Activated T-helper 2 cell treated with anti-CD3 and anti-CD28 coated beads, Interferon-gamma antibody, Interleukin-2, Interleukin-4, amounts not matched to agents 10 μg/mL and 5 μg/mL and 100 μg/mL, durations not matched to agents 14 hours and 24 hours and 36 hours (primary cell): ENCODE measurements around the gene RIT2. TPM values are rescaled to one million over a fixed set of nuclear protein-coding genes. Genes with fewer than 3 reads are reported as not detected.

Experiments used
- DNase-seq: peaks from one replicate; pipeline ENCODE4 v3.0.0; 2021; ENCODE audit warnings: low spot score
- H3K27ac Mint-ChIP-seq: one replicate; pipeline ENCODE4 v1.8.0; 2021; ENCODE audit warnings: mixed read lengths
- H3K27me3 Mint-ChIP-seq: one replicate; pipeline ENCODE4 v1.8.0; 2021; ENCODE audit warnings: low read depth, mixed read lengths
- H3K36me3 Mint-ChIP-seq: one replicate; pipeline ENCODE4 v1.8.0; 2021; ENCODE audit warnings: low read depth, mixed read lengths
- H3K4me1 Mint-ChIP-seq: one replicate; pipeline ENCODE4 v1.8.0; 2021; ENCODE audit warnings: low read depth, mixed read lengths
- H3K4me3 Mint-ChIP-seq: one replicate; pipeline ENCODE4 v1.8.0; 2021; ENCODE audit warnings: low read depth, mild to moderate bottlenecking, moderate library complexity, mixed read lengths
- H3K9me3 Mint-ChIP-seq: one replicate; pipeline ENCODE4 v1.8.0; 2021; ENCODE audit warnings: mixed read lengths
- intact Hi-C: fragments of 100-400 bp; cut with micrococcal nuclease; formaldehyde crosslinking; loops from one replicate; pipeline ENCODE4 v1.15.1; 2023
- total RNA-seq: library from RNA; stranded (reverse); gene quantifications from 2 replicates; pipeline ENCODE4 v1.2.3, GENCODE V29; 2022

RIT2 gene
- not detected in 2 replicates for total RNA-seq

- Mint-ChIP-seq H3K9me3 (no peaks in the 10 kb centered on the region), H3K27ac (no peak within 1 kb of the TSS), H3K36me3 (no peaks in the 10 kb centered on the region), H3K4me3 (no peak within 1 kb of the TSS), H3K4me1 (no peaks in the 10 kb centered on the region), H3K27me3 (no peaks in the 10 kb centered on the region)
- intact Hi-C loops: no loop called here
- DNase-seq: no peak
Measured at GRCh38 chr18:43115076-43115921, at the start of gene RIT2. Gene RIT2 (minus strand): TSS chr18:43115685.

- no peak for DNase-seq
- peaks cover 17% of the 10 kb centered on the region for H3K9me3 Mint-ChIP-seq
- no peaks in the 10 kb centered on the region for H3K27me3 Mint-ChIP-seq
- H3K4me3 Mint-ChIP-seq: no peak overlapping the region
- H3K4me1 Mint-ChIP-seq: no peaks in the 10 kb centered on the region
- no peak overlapping the region for H3K27ac Mint-ChIP-seq
- intact Hi-C loops: no loop called here
- H3K36me3 Mint-ChIP-seq: no peaks in the 10 kb centered on the region
Measured at GRCh38 chr18:43161528-43161927, 46.0 kb upstream of the RIT2 start.

- H3K9me3 Mint-ChIP-seq: peaks cover 8% of the 10 kb centered on the region
- DNase-seq: no peak
- H3K4me1 Mint-ChIP-seq: no peaks in the 10 kb centered on the region
- no peak overlapping the region for H3K27ac Mint-ChIP-seq
- intact Hi-C loops: no loop called here
- no peaks in the 10 kb centered on the region for H3K27me3 Mint-ChIP-seq
- H3K36me3 Mint-ChIP-seq: no peaks in the 10 kb centered on the region
- H3K4me3 Mint-ChIP-seq: no peak overlapping the region
Measured at GRCh38 chr18:43160509-43160908, 45.0 kb upstream of the RIT2 start.

DNA sequence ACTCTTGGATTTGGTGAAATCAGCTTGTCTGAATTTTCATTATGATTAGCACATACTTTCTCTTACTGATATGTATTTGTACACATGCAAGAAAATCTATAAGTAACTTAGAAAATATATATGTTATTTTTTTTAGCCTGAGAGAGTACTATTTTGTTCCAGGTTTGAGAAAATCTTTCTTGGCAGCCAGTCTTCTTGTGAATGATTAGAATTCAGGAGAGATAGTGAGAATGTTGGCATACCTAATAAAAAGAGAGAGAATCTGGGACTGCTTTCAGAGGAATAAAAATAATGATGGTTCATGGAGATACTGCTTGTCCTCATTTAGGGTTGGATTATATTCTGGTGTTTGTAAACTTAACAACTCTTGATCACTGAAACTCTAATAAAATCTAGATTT is 44.4 kb upstream of the RIT2 start:
- Mint-ChIP-seq H3K36me3 (no peaks in the 10 kb centered on the region), H3K4me3 (no peak overlapping the region), H3K27ac (no peak overlapping the region), H3K9me3 (peaks cover 6% of the 10 kb centered on the region), H3K27me3 (no peaks in the 10 kb centered on the region), H3K4me1 (no peaks in the 10 kb centered on the region)
- DNase-seq: no peak
- intact Hi-C loops: no loop called here

GRCh38 chr18:43159086-43159770 is 43.7 kb upstream of the RIT2 start:
- DNase-seq: no peak
- H3K4me3 Mint-ChIP-seq: no peak overlapping the region
- H3K36me3 Mint-ChIP-seq: no peaks in the 10 kb centered on the region
- H3K9me3 Mint-ChIP-seq: peaks cover 4% of the 10 kb centered on the region
- intact Hi-C loops: no loop called here
- H3K4me1 Mint-ChIP-seq: no peaks in the 10 kb centered on the region
- H3K27me3 Mint-ChIP-seq: no peaks in the 10 kb centered on the region
- no peak overlapping the region for H3K27ac Mint-ChIP-seq

- no peak for DNase-seq
- no peaks in the 10 kb centered on the region for H3K4me1 Mint-ChIP-seq
- H3K4me3 Mint-ChIP-seq: no peak overlapping the region
- no peak overlapping the region for H3K27ac Mint-ChIP-seq
- intact Hi-C loops: no loop called here
- no peaks in the 10 kb centered on the region for H3K9me3 Mint-ChIP-seq
- H3K27me3 Mint-ChIP-seq: no peaks in the 10 kb centered on the region
- H3K36me3 Mint-ChIP-seq: no peaks in the 10 kb centered on the region
Measured at GRCh38 chr18:43158381-43158780, 42.9 kb upstream of the RIT2 start.

DNA sequence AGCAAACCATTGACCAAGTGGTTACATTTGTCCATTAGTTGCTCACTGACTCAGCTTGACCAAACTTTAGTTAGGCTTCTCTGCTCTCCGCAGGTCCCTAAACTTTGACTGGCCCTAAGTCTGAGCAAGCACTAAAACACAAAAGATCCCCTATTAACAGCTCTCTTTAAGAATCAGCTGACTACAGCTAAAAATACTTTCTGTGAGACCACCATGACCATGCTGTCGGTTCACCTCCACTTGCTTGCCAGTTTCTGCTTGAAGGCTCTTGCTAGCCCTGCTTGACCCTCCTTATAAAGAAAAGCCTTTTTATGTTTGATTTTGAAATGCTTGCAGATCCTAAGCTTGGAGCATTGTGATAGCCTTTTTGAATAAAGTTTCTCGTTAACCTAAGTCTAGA is 40.4 kb upstream of the RIT2 start:
- Mint-ChIP-seq H3K4me3 (no peak overlapping the region), H3K27ac (no peak overlapping the region), H3K4me1 (no peaks in the 10 kb centered on the region), H3K36me3 (no peaks in the 10 kb centered on the region), H3K27me3 (no peaks in the 10 kb centered on the region), H3K9me3 (peaks cover 10% of the 10 kb centered on the region)
- DNase-seq: no peak
- intact Hi-C loops: no loop called here

DNA sequence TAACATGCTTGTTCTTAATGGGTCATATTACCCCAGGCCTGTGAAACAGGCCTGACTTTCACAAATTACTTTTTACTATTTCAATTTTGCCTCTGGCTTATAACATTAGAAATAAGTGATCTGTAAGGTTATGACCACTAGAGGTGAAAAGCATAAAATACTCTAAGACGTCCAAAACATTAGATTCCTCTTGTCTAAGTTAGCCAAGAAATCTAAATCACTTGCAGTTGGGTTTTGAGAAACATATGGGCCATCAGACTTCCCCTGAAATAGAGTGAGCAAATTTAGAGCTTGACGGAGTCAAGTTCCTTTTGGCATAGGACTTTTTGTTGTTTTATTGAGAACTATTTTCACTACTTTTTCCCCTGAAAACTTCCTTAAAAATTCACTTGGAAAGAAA is 32.7 kb upstream of the RIT2 start:
- H3K27ac Mint-ChIP-seq: no peak overlapping the region
- H3K4me3 Mint-ChIP-seq: no peak overlapping the region
- no peaks in the 10 kb centered on the region for H3K4me1 Mint-ChIP-seq
- H3K36me3 Mint-ChIP-seq: no peaks in the 10 kb centered on the region
- H3K9me3 Mint-ChIP-seq: peaks cover 18% of the 10 kb centered on the region
- DNase-seq: no peak
- no peaks in the 10 kb centered on the region for H3K27me3 Mint-ChIP-seq
- intact Hi-C loops: no loop called here

- no peak overlapping the region for H3K27ac Mint-ChIP-seq
- no peak for DNase-seq
- no peaks in the 10 kb centered on the region for H3K27me3 Mint-ChIP-seq
- H3K4me3 Mint-ChIP-seq: no peak overlapping the region
- intact Hi-C loops: no loop called here
- H3K9me3 Mint-ChIP-seq: peaks cover 11% of the 10 kb centered on the region
- no peaks in the 10 kb centered on the region for H3K4me1 Mint-ChIP-seq
- H3K36me3 Mint-ChIP-seq: no peaks in the 10 kb centered on the region
Measured at GRCh38 chr18:43141208-43141607, 25.7 kb upstream of the RIT2 start.

GRCh38 chr18:43139288-43139946 is 23.9 kb upstream of the RIT2 start:
- intact Hi-C loops: no loop called here
- no peak for DNase-seq
- H3K4me3 Mint-ChIP-seq: no peak overlapping the region
- peaks cover 7% of the 10 kb centered on the region for H3K9me3 Mint-ChIP-seq
- no peaks in the 10 kb centered on the region for H3K36me3 Mint-ChIP-seq
- H3K27me3 Mint-ChIP-seq: no peaks in the 10 kb centered on the region
- H3K27ac Mint-ChIP-seq: no peak overlapping the region
- no peaks in the 10 kb centered on the region for H3K4me1 Mint-ChIP-seq

DNA sequence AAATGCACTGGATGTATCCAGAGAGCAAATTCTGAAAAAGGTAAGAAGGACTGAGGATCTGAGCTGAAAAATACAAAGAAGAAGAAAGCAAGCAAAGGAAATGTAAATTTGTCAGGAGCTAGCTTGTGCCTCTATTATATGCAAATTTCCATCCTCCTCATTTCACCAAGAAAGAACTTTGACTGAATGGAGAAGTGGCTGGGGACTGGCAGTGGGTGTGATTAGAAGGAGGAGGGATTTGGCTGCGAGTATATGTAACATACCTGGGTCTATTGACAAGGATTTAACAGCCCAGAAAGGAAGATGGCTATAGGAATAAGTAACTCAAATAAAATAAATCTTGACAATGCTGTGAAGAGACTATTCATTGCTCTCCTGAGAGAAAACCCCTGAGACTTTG is 19.4 kb upstream of the RIT2 start:
- no peak for DNase-seq
- no peaks in the 10 kb centered on the region for H3K4me1 Mint-ChIP-seq
- intact Hi-C loops: no loop called here
- no peak overlapping the region for H3K4me3 Mint-ChIP-seq
- H3K36me3 Mint-ChIP-seq: no peaks in the 10 kb centered on the region
- no peak overlapping the region for H3K27ac Mint-ChIP-seq
- no peaks in the 10 kb centered on the region for H3K27me3 Mint-ChIP-seq
- peaks cover 11% of the 10 kb centered on the region for H3K9me3 Mint-ChIP-seq

- DNase-seq: no peak
- Mint-ChIP-seq H3K27me3 (no peaks in the 10 kb centered on the region), H3K4me1 (no peaks in the 10 kb centered on the region), H3K27ac (no peak overlapping the region), H3K36me3 (no peaks in the 10 kb centered on the region), H3K9me3 (peaks cover 11% of the 10 kb centered on the region), H3K4me3 (no peak overlapping the region)
- intact Hi-C loops: no loop called here
Measured at GRCh38 chr18:43130716-43131260, 15.3 kb upstream of the RIT2 start.
